ENCODE results near the gene MCTP1. TPM values are rescaled to one million over a fixed set of nuclear protein-coding genes. Genes with fewer than 3 reads are reported as not detected.

Gene MCTP1
- total RNA-seq, 4 donors from 2014 or later, result 27.2 to 238 (median 54.5) TPM

GRCh38 chr5:95075111-95075510 lies 209.8 kb downstream of the MCTP1 start:
- ATAC-seq (ENCODE audit: low FRiP score), result no peak
- TF ChIP-seq CTCF (IDR thresholded peaks at IDR 0.05), result no peak
- DNase-seq (ENCODE audit: low spot score), result no peak

DNA sequence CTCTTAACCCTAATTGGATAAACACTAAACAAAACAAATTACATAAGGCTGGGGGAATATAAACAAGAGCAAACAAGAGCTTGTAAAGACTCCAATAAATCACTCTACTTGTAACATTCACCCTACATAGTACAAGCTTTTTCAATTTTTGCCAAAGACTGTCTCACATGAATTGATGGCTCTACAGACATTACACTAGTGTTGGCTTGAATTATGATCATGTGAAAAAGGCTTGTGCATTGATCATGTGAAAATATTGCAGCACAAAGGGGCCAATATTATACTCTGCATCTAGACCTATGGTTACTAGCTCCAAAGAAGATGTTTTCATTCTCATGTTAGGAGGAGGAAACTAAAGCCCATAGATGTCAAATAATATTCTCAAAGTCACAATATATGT lies 212.6 kb downstream of the MCTP1 start:
- DNase-seq (ENCODE audit: low spot score), result no peak
- ATAC-seq (ENCODE audit: low FRiP score), result no peak
- no peak for TF ChIP-seq CTCF (IDR thresholded peaks at IDR 0.05)

GRCh38 chr5:95070866-95071265 lies 214.0 kb downstream of the MCTP1 start:
- no peak for ATAC-seq (ENCODE audit: low FRiP score)
- no peak for DNase-seq (ENCODE audit: low spot score)
- no peak for TF ChIP-seq CTCF (IDR thresholded peaks at IDR 0.05)

DNA sequence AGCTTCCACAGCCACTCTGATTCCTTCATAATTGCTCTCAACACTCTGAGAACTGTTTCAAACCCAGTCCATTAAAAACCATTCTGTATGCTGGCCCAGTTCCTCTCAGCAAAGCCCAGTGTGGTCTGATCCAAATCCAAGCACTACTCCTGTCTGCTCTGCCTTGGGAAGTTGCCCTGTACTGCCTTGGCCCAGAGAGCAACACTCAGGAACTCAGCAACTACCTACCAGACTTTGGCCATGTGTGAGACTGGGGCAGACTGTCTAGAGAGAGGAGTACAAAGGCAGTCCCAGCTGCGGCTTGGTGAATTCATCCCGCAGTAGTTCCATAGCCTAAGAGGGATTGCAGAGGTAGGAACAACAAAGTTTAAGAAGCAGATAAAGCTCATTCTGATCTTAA lies 214.4 kb downstream of the MCTP1 start:
- DNase-seq (ENCODE audit: low spot score) (no peak), ATAC-seq (ENCODE audit: low FRiP score) (no peak)
- no peak for TF ChIP-seq CTCF (IDR thresholded peaks at IDR 0.05)

DNA sequence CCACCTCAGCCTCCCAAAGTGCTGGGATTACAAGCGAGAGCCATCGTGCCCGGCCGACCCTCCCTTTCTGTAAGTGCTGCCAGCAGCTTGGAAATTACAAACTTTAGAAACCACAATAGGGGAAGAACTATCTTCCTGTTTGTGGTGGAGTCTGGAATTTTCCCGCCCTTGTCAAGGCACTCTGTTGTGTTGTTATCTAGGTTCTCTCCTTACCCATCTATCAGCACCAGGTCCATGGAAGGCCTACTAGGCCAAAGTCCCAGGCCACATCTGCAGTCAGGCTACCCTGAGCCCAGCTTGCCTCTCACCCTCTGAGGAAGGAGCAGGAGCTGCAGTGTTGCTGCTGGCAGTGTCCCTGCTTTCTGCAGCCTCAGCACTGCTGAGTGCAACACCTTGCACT lies 214.9 kb downstream of the MCTP1 start:
- TF ChIP-seq CTCF (IDR thresholded peaks at IDR 0.05), result no peak
- ATAC-seq (ENCODE audit: low FRiP score), result no peak
- DNase-seq (ENCODE audit: low spot score), result no peak

GRCh38 chr5:95069021-95069420 lies 215.9 kb downstream of the MCTP1 start:
- no peak for TF ChIP-seq CTCF (IDR thresholded peaks at IDR 0.05)
- ATAC-seq (ENCODE audit: low FRiP score), result no peak
- DNase-seq (ENCODE audit: low spot score), result no peak

DNA sequence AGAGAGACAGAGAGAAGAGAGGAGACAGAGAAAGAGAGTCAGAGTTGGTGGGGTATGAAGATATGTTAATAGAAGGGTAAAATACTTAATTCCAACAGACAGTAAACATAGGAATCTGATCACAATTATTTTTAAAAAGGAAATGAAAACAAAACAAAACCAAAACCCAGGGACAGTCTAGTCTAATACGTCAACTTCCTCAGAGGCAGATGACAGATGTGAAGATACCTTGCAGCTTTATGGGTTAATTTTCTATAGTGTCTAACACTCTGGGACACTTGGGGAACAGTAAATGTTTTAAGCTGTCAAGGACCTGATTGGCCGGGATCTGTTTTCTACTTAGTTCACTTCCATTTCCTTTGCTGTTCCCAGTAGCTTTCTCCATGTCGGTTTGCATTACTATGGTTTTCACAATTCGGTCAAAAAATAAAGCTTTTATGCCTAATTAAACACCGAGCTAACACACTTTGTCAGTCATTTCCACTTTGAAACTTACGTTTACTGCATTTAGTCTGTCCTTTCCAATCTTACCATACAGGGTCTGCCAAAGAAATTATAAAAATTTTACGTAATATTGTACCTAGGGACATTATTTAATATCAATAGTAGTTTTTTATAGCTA lies 216.5 kb downstream of the MCTP1 start:
- ATAC-seq (ENCODE audit: low FRiP score) (no peak), DNase-seq (ENCODE audit: low spot score) (no peak)
- TF ChIP-seq CTCF (IDR thresholded peaks at IDR 0.05), result no peak

Data from omental fat pad (tissue), 4 donors.